K562 (cell line): ENCODE results near the gene MAN1B1. TPM values are rescaled to one million over a fixed set of nuclear protein-coding genes. Genes with fewer than 3 reads are reported as not detected.
A peak's percentile ranks its signal among the peaks of the same experiment; 100 is the strongest.

Experiments
- CREM ChIP-seq: IDR thresholded peaks from 2 replicates; pipeline ENCODE4 v1.6.1; 2014; ENCODE audit warnings: antibody characterized with exemption, low read depth
- CTCF ChIP-seq, 3 experiments: IDR thresholded peaks in 2 of 3; conservative IDR thresholded peaks in 1 of 3; 2 replicates each; pipeline ENCODE4 v1.5.1; 2011 to 2012; ENCODE audit warnings: low read length in 3 of 3, mild to moderate bottlenecking in 3 of 3, control low read depth in 2 of 3, improper control_type of control experiment in 1 of 3, inconsistent platforms in 1 of 3, low read depth in 1 of 3, mixed read lengths in 1 of 3, moderate library complexity in 1 of 3; ENCODE audit not compliant: insufficient read depth in 2 of 3
- E2F6 ChIP-seq, 2 experiments: IDR thresholded peaks; 2 replicates each; pipeline ENCODE4 v1.6.1; 2011; ENCODE audit warnings: borderline replicate concordance in 1 of 2, control low read depth in 1 of 2, low read depth in 1 of 2, low read length in 1 of 2, mild to moderate bottlenecking in 1 of 2, mixed read lengths in 1 of 2, moderate library complexity in 1 of 2; ENCODE audit not compliant: insufficient read depth in 1 of 2, insufficient read length in 1 of 2, poor library complexity in 1 of 2, severe bottlenecking in 1 of 2; ENCODE audit errors: extremely low read depth in 1 of 2
- EGR1 ChIP-seq: fragments of 450-650 bp; conservative IDR thresholded peaks from 2 replicates; pipeline ENCODE4 v1.6.1; 2017; ENCODE audit warnings: mild to moderate bottlenecking
- FOS ChIP-seq: IDR thresholded peaks from 3 replicates; pipeline ENCODE4 v1.6.1; 2011; ENCODE audit not compliant: insufficient read length; ENCODE audit errors: extremely low read depth
- FOXA3 ChIP-seq, 2 experiments: fragments of 450-650 bp in 1 of 2; sonication (generic) in 1 of 2; formaldehyde crosslinking; IDR thresholded peaks in 1 of 2; conservative IDR thresholded peaks in 1 of 2; 2 replicates each; pipeline versions ENCODE4 v1.4.0 to v1.8.0; 2020 to 2022; ENCODE audit warnings: mild to moderate bottlenecking in 2 of 2, missing genetic modification reagents in 1 of 2
- HMG20A ChIP-seq: fragments of 450-650 bp; formaldehyde crosslinking; conservative IDR thresholded peaks from 2 replicates; pipeline ENCODE4 v1.4.0; 2020; ENCODE audit warnings: mild to moderate bottlenecking, mixed read lengths
- HNRNPL ChIP-seq: fragments of 200-400 bp; formaldehyde crosslinking; IDR thresholded peaks from 2 replicates; pipeline ENCODE4 v1.6.1; 2017; ENCODE audit warnings: low read depth, mild to moderate bottlenecking, low read length
- KLF16 ChIP-seq: IDR thresholded peaks from 2 replicates; pipeline ENCODE4 v1.6.1; 2016; ENCODE audit warnings: antibody characterized with exemption
- NR0B1 ChIP-seq: fragments of 450-650 bp; IDR thresholded peaks from one replicate; pipeline ENCODE4 v1.6.1; 2018; ENCODE audit warnings: mild to moderate bottlenecking, moderate library complexity; ENCODE audit not compliant: partially characterized antibody
- POLR2B ChIP-seq: fragments of 450-650 bp; IDR thresholded peaks from 2 replicates; pipeline ENCODE4 v1.6.1; 2018; ENCODE audit warnings: low read depth; ENCODE audit not compliant: partially characterized antibody
- RAD21 ChIP-seq, 2 experiments: fragments of 250-450 bp in 1 of 2; fragments of 450-650 bp in 1 of 2; sonication (Bioruptor Pico) in 1 of 2; formaldehyde crosslinking in 1 of 2; IDR thresholded peaks in 1 of 2; conservative IDR thresholded peaks in 1 of 2; 2 replicates each; pipeline versions ENCODE4 v1.4.0 to v1.8.0; 2020 to 2022; ENCODE audit warnings: mild to moderate bottlenecking in 2 of 2, moderate library complexity in 1 of 2
- RAD51 ChIP-seq: fragments of 450-650 bp; IDR thresholded peaks from 2 replicates; pipeline ENCODE4 v1.7.1; 2016; ENCODE audit warnings: low read depth, mild to moderate bottlenecking, borderline replicate concordance
- RB1 ChIP-seq: fragments of 450-650 bp; IDR thresholded peaks from 2 replicates; pipeline ENCODE4 v1.6.1; 2017; ENCODE audit warnings: low read depth, mild to moderate bottlenecking
- RBM22 ChIP-seq: fragments of 200-400 bp; formaldehyde crosslinking; IDR thresholded peaks from 2 replicates; pipeline ENCODE4 v1.6.1; 2018; ENCODE audit warnings: low read length, low read depth; ENCODE audit not compliant: poor library complexity, severe bottlenecking
- SMAD3 ChIP-seq: fragments of 450-650 bp; formaldehyde crosslinking; conservative IDR thresholded peaks from 2 replicates; pipeline ENCODE4 v1.4.0; 2020; ENCODE audit warnings: mild to moderate bottlenecking
- SMC3 ChIP-seq: conservative IDR thresholded peaks from 2 replicates; pipeline ENCODE4 v1.6.1; 2011; ENCODE audit warnings: low read depth, low read length, improper control_type of control experiment; ENCODE audit not compliant: insufficient read depth
- SREBF2 ChIP-seq: sonication (generic); formaldehyde crosslinking; IDR thresholded peaks from 2 replicates; pipeline ENCODE4 v1.4.0; 2020; ENCODE audit warnings: mild to moderate bottlenecking, missing genetic modification reagents
- SUPT5H ChIP-seq: fragments of 450-650 bp; IDR thresholded peaks from 2 replicates; pipeline ENCODE4 v1.6.1; 2016
- ZBTB33 ChIP-seq: sonication (generic); formaldehyde crosslinking; IDR thresholded peaks from 2 replicates; pipeline ENCODE4 v1.8.1; 2023; ENCODE audit warnings: mild to moderate bottlenecking, missing genetic modification reagents
- polyA plus RNA-seq, 8 experiments: library from polyadenylated mRNA; depleted of rRNA in 4 of 8; stranded (reverse) in 5 of 8; unstranded in 3 of 8; fragments of >200 nt; fragmentation: Nextera tagmentation in 2 of 8; fragmentation: Illumina TruSeq in 1 of 8; extraction: Ambion mirVana in 2 of 8; extraction: Trizol in 1 of 8; gene quantifications; 2 replicates each; pipeline versions ENCODE4 v1.2.1 to v1.2.3, GENCODE V29; 2011 to 2014; ENCODE audit warnings: inconsistent platforms in 1 of 8, missing spikeins in 1 of 8
- total RNA-seq, 7 experiments: library from RNA; depleted of rRNA in 6 of 7; stranded (reverse); fragments of >200 nt in 6 of 7; fragmentation: Illumina TruSeq in 2 of 7; extraction: Trizol in 2 of 7; gene quantifications; 2 replicates each; pipeline versions ENCODE4 v1.2.1 to v1.2.3, GENCODE V29; 2011 to 2021; ENCODE audit warnings: low replicate concordance in 1 of 7

The MAN1B1 gene
- total and polyA plus RNA-seq, 9 of the 15 experiments (the other 6 are each of a cell fraction or from before 2014, with no cell fraction given): 0.55 to 36.6 (median 27.3) TPM

GRCh38 chr9:137064027-137064879 lies 22.5 kb upstream of the MAN1B1 start (continued):
- TF ChIP-seq CTCF (IDR thresholded peaks at IDR 0.05 in 2 of 3, conservative IDR thresholded peaks at IDR 0.05 in 1 of 3; ENCODE audit: insufficient read depth in 2 of 3, low read depth in 1 of 3, low read length in 3 of 3): peak; percentile 75 to 88 (median 86)
- TF ChIP-seq EGR1: peak; percentile 24; the same call in 1 of the 2 replicates
- TF ChIP-seq RAD21 (CRISPR knock-in tag; conservative IDR thresholded peaks at IDR 0.05 in 1 of 2, IDR thresholded peaks at IDR 0.05 in 1 of 2): peak; percentile 30 to 61; a peak in 3 of 4 replicates
- TF ChIP-seq NR0B1: no peak
- TF ChIP-seq RB1: peak; percentile 72; the same call in 1 of the 2 replicates
- no peak for TF ChIP-seq FOS
- TF ChIP-seq SUPT5H: peak; percentile 28; the same call in 1 of the 2 replicates
- TF ChIP-seq SMAD3 (CRISPR knock-in tag): no peak
- TF ChIP-seq KLF16: no peak
- TF ChIP-seq RBM22: no peak
- peak; percentile 74 for TF ChIP-seq SMC3
- TF ChIP-seq ZBTB33 (CRISPR knock-in tag): 0 out of 2 replicates have a peak, but pooled peaks have one; percentile 4
- no peak for TF ChIP-seq RAD51
- TF ChIP-seq CREM: peak; percentile 80
- TF ChIP-seq POLR2B: peak; percentile 32
- peak in 1 of 2 experiments; percentile 55 for TF ChIP-seq E2F6 (IDR thresholded peaks at IDR 0.05; ENCODE audit: borderline replicate concordance in 1 of 2, extremely low read depth in 1 of 2, insufficient read depth in 1 of 2, insufficient read length in 1 of 2, low read depth in 1 of 2, low read length in 1 of 2, poor library complexity in 1 of 2, severe bottlenecking in 1 of 2)
- TF ChIP-seq HMG20A: no peak
- TF ChIP-seq SREBF2 (CRISPR knock-in tag): no peak
- no peak for TF ChIP-seq FOXA3 (CRISPR knock-in tag; conservative IDR thresholded peaks at IDR 0.05 in 1 of 2, IDR thresholded peaks at IDR 0.05 in 1 of 2)
- TF ChIP-seq HNRNPL: peak; percentile 27; the same call in 1 of the 2 replicates
